Measurements from ENCODE around the gene SHISAL2B. TPM values are rescaled to one million over a fixed set of nuclear protein-coding genes. Genes with fewer than 3 reads are reported as not detected.
A peak's percentile ranks its signal among the peaks of the same experiment; 100 is the strongest.

Gene SHISAL2B
- total RNA-seq, 1 experiment from 2014 or later = not detected

DNA sequence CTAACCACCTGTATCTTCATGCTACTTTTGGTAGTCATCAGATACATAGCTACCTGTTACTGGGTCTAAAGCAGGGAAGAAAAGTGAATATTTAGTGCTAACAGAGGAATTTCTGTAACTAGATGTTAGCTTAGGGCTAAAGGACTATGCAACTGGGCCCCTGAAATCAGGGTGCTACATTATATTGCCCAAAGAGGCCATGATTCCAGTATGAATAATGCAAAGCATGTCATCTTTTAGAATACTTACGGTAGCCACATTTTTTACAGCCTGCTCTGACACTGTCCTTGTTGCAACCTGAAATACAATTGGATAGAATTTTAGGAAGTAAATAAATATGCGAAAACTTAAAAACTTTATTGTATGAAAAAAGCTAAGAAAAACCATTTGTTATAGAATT lies 63.8 kb downstream of the SHISAL2B start:
- H3K4me3 Mint-ChIP-seq (ENCODE audit: unreplicated experiment) = no peak overlapping the region
- intact Hi-C loops (cut with micrococcal nuclease) = no loop called here
- H3K27me3 Mint-ChIP-seq (ENCODE audit: insufficient read depth, unreplicated experiment) = no peaks in the 10 kb centered on the region
- H3K36me3 Mint-ChIP-seq (ENCODE audit: insufficient read depth, unreplicated experiment) = peaks cover 25% of the 10 kb centered on the region
- no TSS peak for BruUV-seq (replicated peaks)
- CTCF ChIA-PET = interaction anchor here (0.6 to 0.9 kb wide), 2 partner anchors 14 to 720 kb away, joined by 3 to 5 read pairs; partner anchors contain the start of gene SREK1IP1
- no peak overlapping the region for H3K27ac Mint-ChIP-seq (ENCODE audit: low read depth, unreplicated experiment)
- POLR2A ChIA-PET = interaction anchor here (3.1 kb wide), 1 partner anchor 15 kb away, joined by 14 read pairs; the partner anchor contains the start of genes CWC27 and SREK1IP1
- peaks cover 6% of the 10 kb centered on the region for H3K4me1 Mint-ChIP-seq (ENCODE audit: insufficient read depth, unreplicated experiment)
- TF ChIP-seq, protein P1, sequence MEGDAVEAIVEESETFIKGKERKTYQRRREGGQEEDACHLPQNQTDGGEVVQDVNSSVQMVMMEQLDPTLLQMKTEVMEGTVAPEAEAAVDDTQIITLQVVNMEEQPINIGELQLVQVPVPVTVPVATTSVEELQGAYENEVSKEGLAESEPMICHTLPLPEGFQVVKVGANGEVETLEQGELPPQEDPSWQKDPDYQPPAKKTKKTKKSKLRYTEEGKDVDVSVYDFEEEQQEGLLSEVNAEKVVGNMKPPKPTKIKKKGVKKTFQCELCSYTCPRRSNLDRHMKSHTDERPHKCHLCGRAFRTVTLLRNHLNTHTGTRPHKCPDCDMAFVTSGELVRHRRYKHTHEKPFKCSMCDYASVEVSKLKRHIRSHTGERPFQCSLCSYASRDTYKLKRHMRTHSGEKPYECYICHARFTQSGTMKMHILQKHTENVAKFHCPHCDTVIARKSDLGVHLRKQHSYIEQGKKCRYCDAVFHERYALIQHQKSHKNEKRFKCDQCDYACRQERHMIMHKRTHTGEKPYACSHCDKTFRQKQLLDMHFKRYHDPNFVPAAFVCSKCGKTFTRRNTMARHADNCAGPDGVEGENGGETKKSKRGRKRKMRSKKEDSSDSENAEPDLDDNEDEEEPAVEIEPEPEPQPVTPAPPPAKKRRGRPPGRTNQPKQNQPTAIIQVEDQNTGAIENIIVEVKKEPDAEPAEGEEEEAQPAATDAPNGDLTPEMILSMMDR (IDR thresholded peaks at IDR 0.05; ENCODE audit: unreplicated experiment) = no peak
- H3K9me3 Mint-ChIP-seq (ENCODE audit: unreplicated experiment) = no peaks in the 10 kb centered on the region
- no peak for DNase-seq (ENCODE audit: unreplicated experiment)

DNA sequence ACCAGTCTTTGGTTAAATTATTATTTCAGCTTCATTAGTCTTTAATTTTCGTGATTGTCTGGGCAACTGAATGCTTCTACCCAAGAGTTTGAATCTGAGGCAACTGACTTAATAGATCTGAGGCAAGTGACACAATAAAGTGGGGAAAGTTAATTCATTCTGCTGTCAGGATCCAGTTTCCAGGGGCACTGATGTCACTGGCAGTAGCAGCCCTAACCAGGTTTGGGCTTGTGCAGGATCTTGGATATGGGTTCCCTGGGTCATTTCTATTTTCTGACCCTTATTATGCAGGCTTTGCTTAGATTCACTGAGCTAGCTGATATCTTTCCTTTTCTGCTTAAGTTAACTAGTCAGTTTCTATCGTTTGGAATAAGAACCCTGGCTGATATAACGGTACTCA lies 68.6 kb downstream of the SHISAL2B start:
- H3K36me3 Mint-ChIP-seq (ENCODE audit: insufficient read depth, unreplicated experiment) = peaks cover 24% of the 10 kb centered on the region
- TF ChIP-seq, protein P1 (IDR thresholded peaks at IDR 0.05; ENCODE audit: unreplicated experiment) = no peak
- H3K4me3 Mint-ChIP-seq (ENCODE audit: unreplicated experiment) = no peak overlapping the region
- H3K4me1 Mint-ChIP-seq (ENCODE audit: insufficient read depth, unreplicated experiment) = peaks cover 6% of the 10 kb centered on the region
- no TSS peak for BruUV-seq (replicated peaks)
- no peaks in the 10 kb centered on the region for H3K9me3 Mint-ChIP-seq (ENCODE audit: unreplicated experiment)
- no peaks in the 10 kb centered on the region for H3K27me3 Mint-ChIP-seq (ENCODE audit: insufficient read depth, unreplicated experiment)
- DNase-seq (ENCODE audit: unreplicated experiment) = no peak
- intact Hi-C loops (cut with micrococcal nuclease) = no loop called here
- CTCF ChIA-PET = interaction anchor here (0.6 to 2.3 kb wide), 2 partner anchors 9 kb away, joined by 3 to 9 read pairs; partner anchors contain the start of gene SREK1IP1
- no peak overlapping the region for H3K27ac Mint-ChIP-seq (ENCODE audit: low read depth, unreplicated experiment)
- POLR2A ChIA-PET = interaction anchor here (0.6 to 3.5 kb wide), 2 partner anchors 9 to 348 kb away, joined by 3 to 16 read pairs; partner anchors contain the start of genes CWC27 and SREK1IP1

DNA sequence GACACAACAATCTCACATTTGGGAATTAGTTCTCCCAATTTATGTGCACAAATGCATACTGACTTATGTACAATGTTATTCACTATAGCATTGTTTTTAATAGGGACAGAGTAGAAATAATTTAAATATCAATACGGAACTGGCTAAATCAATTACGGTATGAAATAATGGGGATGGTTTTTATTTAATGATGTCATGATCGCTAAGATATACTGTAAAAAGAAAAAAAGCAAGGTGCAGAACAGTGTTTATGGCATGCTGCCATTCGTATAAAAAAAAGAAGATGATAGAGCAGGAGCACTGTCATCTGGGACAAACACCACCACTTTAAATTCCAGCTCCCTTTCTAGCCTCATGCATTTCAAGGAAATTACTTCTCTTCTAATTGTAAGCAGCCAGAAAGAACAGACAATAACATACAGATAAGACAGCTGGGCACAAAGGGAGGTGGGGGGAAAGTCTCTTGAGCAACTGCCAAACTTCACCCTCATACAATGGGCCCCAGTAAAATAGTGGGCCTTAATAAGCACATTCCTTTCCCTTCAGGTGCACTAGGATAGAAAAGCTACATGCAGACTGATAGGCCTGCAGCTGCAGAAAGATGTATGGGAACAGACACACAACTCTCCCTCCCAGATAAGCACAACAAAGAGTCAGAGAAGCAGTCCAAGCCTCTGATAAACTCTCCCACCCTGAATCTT lies 69.8 kb downstream of the SHISAL2B start:
- Mint-ChIP-seq H3K27me3 (ENCODE audit: insufficient read depth, unreplicated experiment) (no peaks in the 10 kb centered on the region), H3K9me3 (ENCODE audit: unreplicated experiment) (no peaks in the 10 kb centered on the region), H3K36me3 (ENCODE audit: insufficient read depth, unreplicated experiment) (peaks cover 30% of the 10 kb centered on the region), H3K27ac (ENCODE audit: low read depth, unreplicated experiment) (no peak overlapping the region), H3K4me3 (ENCODE audit: unreplicated experiment) (no peak overlapping the region), H3K4me1 (ENCODE audit: insufficient read depth, unreplicated experiment) (peaks cover 14% of the 10 kb centered on the region)
- intact Hi-C loops (cut with micrococcal nuclease) = no loop called here
- TF ChIP-seq, protein P1 (IDR thresholded peaks at IDR 0.05; ENCODE audit: unreplicated experiment) = no peak
- BruUV-seq (replicated peaks) = no TSS peak
- DNase-seq (ENCODE audit: unreplicated experiment) = no peak
- CTCF ChIA-PET = no interaction called here
- POLR2A ChIA-PET = interaction anchor here (0.6 kb wide), 2 partner anchors 864 to 963 kb away, joined by 3 to 4 read pairs; partner anchors contain the start of gene TRIM23

DNA sequence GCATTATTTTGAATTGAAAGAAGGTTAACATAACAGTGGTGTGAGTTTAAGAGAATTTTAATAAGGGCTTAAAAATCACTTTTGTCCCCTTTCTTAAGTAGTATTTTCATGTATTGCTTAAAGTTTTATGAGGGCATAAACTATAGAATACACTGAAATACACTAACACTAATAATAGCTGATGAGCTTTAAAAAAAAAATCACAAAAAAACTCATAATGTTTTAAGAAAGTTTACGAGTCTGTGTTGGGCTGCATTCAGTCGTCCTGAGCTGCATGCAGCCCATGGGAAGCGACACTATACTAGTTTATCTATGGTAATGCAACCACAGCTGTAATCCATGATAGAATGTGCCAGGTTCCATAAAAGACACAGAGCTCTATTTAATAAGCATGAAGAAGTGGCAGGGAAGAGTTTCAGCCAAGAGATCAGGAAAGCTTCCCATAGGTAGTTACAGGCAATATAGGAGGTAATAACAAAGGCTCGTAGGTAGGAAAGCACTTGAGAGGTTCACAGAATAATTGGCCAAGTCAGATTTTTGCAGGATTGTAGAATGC lies 73.7 kb downstream of the SHISAL2B start:
- Mint-ChIP-seq H3K27me3 (ENCODE audit: insufficient read depth, unreplicated experiment) (no peaks in the 10 kb centered on the region), H3K4me3 (ENCODE audit: unreplicated experiment) (no peak overlapping the region), H3K27ac (ENCODE audit: low read depth, unreplicated experiment) (peak overlapping the region; percentile 2), H3K9me3 (ENCODE audit: unreplicated experiment) (no peaks in the 10 kb centered on the region), H3K4me1 (ENCODE audit: insufficient read depth, unreplicated experiment) (peaks cover 37% of the 10 kb centered on the region), H3K36me3 (ENCODE audit: insufficient read depth, unreplicated experiment) (peaks cover 36% of the 10 kb centered on the region)
- intact Hi-C loops (cut with micrococcal nuclease) = no loop called here
- BruUV-seq (replicated peaks) = no TSS peak
- DNase-seq (ENCODE audit: unreplicated experiment) = no peak
- TF ChIP-seq, protein P1 (IDR thresholded peaks at IDR 0.05; ENCODE audit: unreplicated experiment) = no peak
- POLR2A ChIA-PET = interaction anchor here (0.5 kb wide), 1 partner anchor 32 kb away, joined by 3 read pairs; no protein-coding TSS in a partner anchor
- CTCF ChIA-PET = interaction anchor here (0.6 to 1.3 kb wide), 4 partner anchors 35 to 718 kb away, joined by 3 read pairs; partner anchors contain the start of gene ADAMTS6
